Trophoblast cell (in vitro differentiated cells and primary cell): ENCODE measurements around the gene CLEC16A.

Experiments
- DNase-seq, 2 donors: peaks; one replicate each; pipeline ENCODE4 v3.0.0-alpha.2; 2016
- H2AFZ ChIP-seq: 2 replicates; pipeline ENCODE4 v1.6.1; 2013; ENCODE audit warnings: low read length, moderate library complexity, mild to moderate bottlenecking; ENCODE audit not compliant: insufficient read depth, poor library complexity
- H2AK5ac ChIP-seq: 2 replicates; pipeline ENCODE4 v1.6.1; 2013; ENCODE audit warnings: mild to moderate bottlenecking, low read length
- H2BK120ac ChIP-seq: 2 replicates; pipeline ENCODE4 v1.6.1; 2013; ENCODE audit warnings: low read length, mild to moderate bottlenecking, moderate library complexity; ENCODE audit not compliant: insufficient read depth, poor library complexity
- H2BK12ac ChIP-seq: 2 replicates; pipeline ENCODE4 v1.6.1; 2013; ENCODE audit warnings: mild to moderate bottlenecking, low read length, moderate library complexity
- H2BK5ac ChIP-seq: 2 replicates; pipeline ENCODE4 v1.6.1; 2013; ENCODE audit warnings: low read length, low read depth, moderate library complexity, mild to moderate bottlenecking; ENCODE audit not compliant: poor library complexity
- H3K14ac ChIP-seq: 2 replicates; pipeline ENCODE4 v1.6.1; 2013; ENCODE audit warnings: mild to moderate bottlenecking, low read length
- H3K18ac ChIP-seq: 2 replicates; pipeline ENCODE4 v1.6.1; 2013; ENCODE audit warnings: mild to moderate bottlenecking, low read length
- H3K23ac ChIP-seq: 2 replicates; pipeline ENCODE4 v1.6.1; 2013; ENCODE audit warnings: low read length
- H3K27ac ChIP-seq: 2 replicates; pipeline ENCODE4 v1.5.1; 2013; ENCODE audit warnings: low read depth, mild to moderate bottlenecking, inconsistent platforms, low read length, moderate library complexity
- H3K27me3 ChIP-seq: 2 replicates; pipeline ENCODE4 v1.6.1; 2013; ENCODE audit warnings: inconsistent platforms, mild to moderate bottlenecking, low read length, moderate library complexity; ENCODE audit not compliant: insufficient read depth
- H3K36me3 ChIP-seq, 2 experiments: 1 replicate in 1 of 2; 2 replicates in 1 of 2; pipeline ENCODE4 v1.6.1; 2013; ENCODE audit warnings: low read length in 2 of 2, mild to moderate bottlenecking in 2 of 2, moderate library complexity in 1 of 2; ENCODE audit not compliant: insufficient read depth in 2 of 2, control insufficient read depth in 1 of 2
- H3K4ac ChIP-seq: 2 replicates; pipeline ENCODE4 v1.6.1; 2013; ENCODE audit warnings: low read depth, mild to moderate bottlenecking, low read length, moderate library complexity
- H3K4me1 ChIP-seq, 2 experiments: 1 replicate in 1 of 2; 2 replicates in 1 of 2; pipeline ENCODE4 v1.6.1; 2013; ENCODE audit warnings: low read length in 2 of 2, mild to moderate bottlenecking in 2 of 2, moderate library complexity in 1 of 2; ENCODE audit not compliant: insufficient read depth in 2 of 2, control insufficient read depth in 1 of 2
- H3K4me2 ChIP-seq: 2 replicates; pipeline ENCODE4 v1.6.1; 2013; ENCODE audit warnings: inconsistent platforms, mild to moderate bottlenecking, low read length, moderate library complexity
- H3K4me3 ChIP-seq: 2 replicates; pipeline ENCODE4 v1.5.1; 2013; ENCODE audit warnings: mild to moderate bottlenecking, low read depth, low read length, inconsistent platforms
- H3K79me1 ChIP-seq: one replicate; pipeline ENCODE4 v1.6.1; 2013; ENCODE audit warnings: low read length
- H3K79me2 ChIP-seq: 2 replicates; pipeline ENCODE4 v1.6.1; 2013; ENCODE audit warnings: low read length, mild to moderate bottlenecking; ENCODE audit not compliant: control insufficient read depth, insufficient read depth, poor library complexity
- H3K9ac ChIP-seq: 2 replicates; pipeline ENCODE4 v1.6.1; 2013; ENCODE audit warnings: mild to moderate bottlenecking, low read length
- H3K9me3 ChIP-seq: 2 replicates; pipeline ENCODE4 v1.6.1; 2013; ENCODE audit warnings: low read depth, mild to moderate bottlenecking, control low read depth, inconsistent platforms, low read length; ENCODE audit not compliant: insufficient read depth
- H4K12ac ChIP-seq: 2 replicates; pipeline ENCODE4 v1.6.1; 2013; ENCODE audit warnings: low read depth, mild to moderate bottlenecking, low read length, moderate library complexity
- H4K8ac ChIP-seq: 2 replicates; pipeline ENCODE4 v1.6.1; 2013; ENCODE audit warnings: low read depth, mild to moderate bottlenecking, low read length, moderate library complexity
- H4K91ac ChIP-seq: one replicate; pipeline ENCODE4 v1.6.1; 2013; ENCODE audit warnings: low read depth, mild to moderate bottlenecking, low read length, moderate library complexity
- WGBS: extraction: QIAGEN DNeasy Blood & Tissue Kit; methylation state at CpG from one replicate; pipeline ENCODE4 v1.1.7; 2013; ENCODE audit warnings: missing lambda C conversion rate; ENCODE audit not compliant: insufficient read length, insufficient coverage; ENCODE audit errors: extremely low coverage; 5-methylcytosine and 5-hydroxymethylcytosine counted together

The CLEC16A gene

DNA sequence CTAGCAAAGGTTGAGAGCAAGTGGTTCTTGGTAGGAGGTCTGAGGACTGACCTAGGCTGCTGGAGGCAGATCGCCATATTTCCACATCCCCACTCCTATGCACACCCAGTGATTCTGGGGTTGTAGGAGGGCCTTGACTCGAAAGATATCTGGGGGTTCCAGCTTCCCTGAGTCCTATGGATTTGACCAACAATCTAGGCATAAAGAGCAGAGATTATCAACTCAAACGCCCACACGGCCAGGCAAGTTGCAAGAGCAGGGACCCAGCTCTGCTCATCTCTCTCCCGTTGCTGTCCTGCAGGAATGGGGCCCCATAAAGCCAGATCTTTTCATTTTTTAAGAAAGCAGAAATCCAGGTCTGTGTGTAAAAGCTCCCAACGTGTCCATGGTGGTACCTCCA lies 217.1 kb downstream of the CLEC16A start:
- WGBS = no CpG with 5 or more reads among the region's 6 CpGs
- H3K4me2 ChIP-seq = no peak overlapping the region

DNA sequence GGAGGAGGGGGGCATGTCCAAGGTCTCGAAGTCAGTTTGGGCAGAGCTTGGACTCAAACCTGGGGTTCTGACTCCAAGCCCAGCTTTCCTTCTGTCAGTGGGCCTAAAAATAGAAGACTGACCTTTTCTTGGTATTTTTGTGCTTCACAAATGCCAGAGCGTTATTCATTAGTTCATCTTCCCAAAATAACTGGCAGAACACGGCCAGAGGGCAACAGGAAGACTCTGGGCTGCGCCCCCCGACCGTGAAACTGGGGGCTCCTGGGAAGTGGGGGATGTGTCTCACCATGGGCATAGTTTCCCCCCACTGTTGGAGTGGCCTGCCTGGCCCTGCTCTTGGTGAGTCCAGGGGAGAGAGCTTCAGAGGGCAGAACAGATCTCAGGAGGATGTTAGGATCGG lies 217.6 kb downstream of the CLEC16A start:
- no CpG with 5 or more reads among the region's 7 CpGs for WGBS
- Histone ChIP-seq H2AFZ (no peak overlapping the region), H3K4me3 (no peak overlapping the region)

More for the DNA sequence above, 217.1 kb downstream of the CLEC16A start:
- Histone ChIP-seq H3K27ac (no peak overlapping the region), H2BK12ac (no peak overlapping the region), H3K4ac (no peak overlapping the region), H4K8ac (no peak overlapping the region), H4K91ac (no peak overlapping the region), H3K23ac (no peak overlapping the region), H3K27me3 (no peaks in the 10 kb centered on the region), H2BK120ac (no peak overlapping the region), H3K9ac (no peak overlapping the region), H3K79me2 (no peaks in the 10 kb centered on the region), H2AK5ac (no peak overlapping the region), H4K12ac (no peak overlapping the region), H3K14ac (no peak overlapping the region), H3K4me1 (peaks cover 3 to 5% of the 10 kb centered on the region in 2 experiments), H3K9me3 (no peaks in the 10 kb centered on the region), H3K18ac (no peak overlapping the region), H2BK5ac (no peak overlapping the region), H2AFZ (no peak overlapping the region), H3K79me1 (peaks cover 3% of the 10 kb centered on the region), H3K4me3 (no peak overlapping the region), H3K36me3 (peaks cover 0 to 1% of the 10 kb centered on the region in 2 experiments)
- no peak for DNase-seq

DNA sequence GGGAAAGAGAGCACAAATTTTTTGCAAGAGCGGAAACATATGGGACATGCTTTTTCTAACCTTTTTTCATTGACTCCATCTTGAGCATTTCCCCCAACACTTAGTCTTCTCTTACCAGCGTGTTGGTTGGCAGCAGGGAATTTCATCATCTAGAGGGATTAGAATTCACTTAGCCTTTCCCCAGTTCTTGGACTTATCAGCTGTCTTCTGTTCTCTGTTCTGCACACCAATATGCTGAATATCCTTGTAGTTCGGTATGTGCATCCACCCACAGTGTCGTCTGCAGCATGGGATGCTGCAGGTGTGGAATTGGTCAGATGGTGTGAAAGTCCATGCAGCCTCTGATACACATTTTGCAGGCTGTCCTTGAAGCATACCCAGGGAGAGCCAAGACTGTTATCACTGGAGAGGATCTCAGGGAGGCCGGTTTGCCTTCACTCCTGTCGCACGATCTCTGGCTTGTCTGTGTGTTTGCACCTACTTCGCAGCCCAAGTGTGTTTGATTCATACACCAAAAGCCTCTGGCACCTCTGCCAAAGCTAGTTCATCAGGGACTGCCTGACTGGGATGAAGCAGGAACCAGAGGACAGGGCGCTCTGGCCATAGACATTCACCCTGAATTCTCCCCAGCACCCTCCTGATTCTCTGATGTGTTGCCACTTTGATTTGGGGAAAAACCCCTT lies 218.4 kb downstream of the CLEC16A start:
- Histone ChIP-seq H2BK12ac (no peak overlapping the region), H3K79me2 (no peaks in the 10 kb centered on the region), H3K23ac (no peak overlapping the region), H3K36me3 (peaks cover 8 to 13% of the 10 kb centered on the region in 2 experiments), H4K12ac (no peak overlapping the region), H3K14ac (no peak overlapping the region), H3K79me1 (peaks cover under 1% of the 10 kb centered on the region), H3K4ac (no peak overlapping the region), H3K18ac (no peak overlapping the region), H3K4me2 (no peak overlapping the region), H4K91ac (no peak overlapping the region), H3K27ac (no peak overlapping the region), H3K4me1 (peaks cover 0 to 2% of the 10 kb centered on the region in 2 experiments), H2BK5ac (no peak overlapping the region), H2BK120ac (no peak overlapping the region), H2AK5ac (no peak overlapping the region), H4K8ac (no peak overlapping the region), H3K27me3 (no peaks in the 10 kb centered on the region), H3K9ac (no peak overlapping the region), H3K4me3 (no peak overlapping the region), H3K9me3 (no peaks in the 10 kb centered on the region), H2AFZ (no peak overlapping the region)
- DNase-seq = no peak
- WGBS = no CpG with 5 or more reads among the region's 9 CpGs

More for the DNA sequence above, 217.6 kb downstream of the CLEC16A start:
- Histone ChIP-seq H3K4me2 (no peak overlapping the region), H3K36me3 (peaks cover 2 to 6% of the 10 kb centered on the region in 2 experiments), H3K27me3 (no peaks in the 10 kb centered on the region), H4K12ac (no peak overlapping the region), H3K79me1 (peaks cover 3% of the 10 kb centered on the region), H2AK5ac (no peak overlapping the region), H3K14ac (no peak overlapping the region), H3K4me1 (peaks cover 3 to 5% of the 10 kb centered on the region in 2 experiments), H4K91ac (no peak overlapping the region), H3K4ac (no peak overlapping the region), H4K8ac (no peak overlapping the region), H2BK5ac (no peak overlapping the region), H3K79me2 (no peaks in the 10 kb centered on the region), H3K18ac (no peak overlapping the region), H3K23ac (no peak overlapping the region), H2BK120ac (no peak overlapping the region), H3K9me3 (no peaks in the 10 kb centered on the region), H3K9ac (no peak overlapping the region), H3K27ac (no peak overlapping the region), H2BK12ac (no peak overlapping the region)
- DNase-seq = no peak

DNA sequence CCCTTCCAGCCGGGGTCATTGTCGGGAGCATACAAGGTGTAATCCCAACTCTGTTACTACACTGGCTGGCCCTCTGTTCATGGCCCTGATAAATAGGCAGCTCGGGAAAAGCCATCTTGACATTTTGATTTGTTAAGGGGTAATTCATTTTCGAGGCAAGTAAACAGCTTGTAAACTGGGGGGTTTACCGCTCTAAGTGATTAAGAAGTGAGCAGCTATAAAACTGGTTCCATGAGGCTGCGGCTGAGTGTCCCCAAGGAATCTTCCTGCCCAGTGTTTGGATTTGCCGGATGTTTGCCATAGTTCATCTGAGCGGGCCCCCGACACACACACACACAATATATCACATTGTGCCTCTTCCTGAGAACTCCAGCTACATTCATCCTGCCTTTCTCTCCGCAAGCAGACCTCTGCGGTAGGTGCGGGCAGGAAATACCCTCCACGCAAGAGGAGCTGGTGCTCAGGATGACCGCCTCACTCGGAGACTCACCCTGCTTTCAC lies 219.4 kb downstream of the CLEC16A start:
- Histone ChIP-seq H2AK5ac (no peak overlapping the region), H2BK120ac (no peak overlapping the region), H3K36me3 (peaks cover 8 to 19% of the 10 kb centered on the region in 2 experiments), H3K79me1 (no peaks in the 10 kb centered on the region), H3K27me3 (no peaks in the 10 kb centered on the region), H3K23ac (no peak overlapping the region), H3K4me1 (no peaks in the 10 kb centered on the region), H2AFZ (no peak overlapping the region), H3K79me2 (no peaks in the 10 kb centered on the region), H4K91ac (no peak overlapping the region), H3K4me3 (no peak overlapping the region), H2BK5ac (no peak overlapping the region), H4K12ac (no peak overlapping the region), H3K18ac (no peak overlapping the region), H3K4ac (no peak overlapping the region), H3K27ac (no peak overlapping the region), H3K4me2 (no peak overlapping the region), H2BK12ac (no peak overlapping the region), H3K9ac (no peak overlapping the region), H3K9me3 (no peaks in the 10 kb centered on the region), H4K8ac (no peak overlapping the region), H3K14ac (no peak overlapping the region)
- no CpG with 5 or more reads among the region's 15 CpGs for WGBS
- no peak for DNase-seq
